ENCODE measurements around the gene ADGRB3. TPM values are rescaled to one million over a fixed set of nuclear protein-coding genes. Genes with fewer than 3 reads are reported as not detected.

ADGRB3 gene
- total and polyA plus RNA-seq, 7 donors, result 0.10 to 0.39 (median 0.21) TPM; not detected in 1

- no peaks in the 10 kb centered on the region for H3K4me1 ChIP-seq
- peak overlapping the region; percentile 40 for H3K4me3 ChIP-seq
- intact Hi-C loops (cut with DNase I), result loop anchor here in 1 of 2 donors (2.0 to 5.0 kb wide), 2 partner anchors 139 to 317 kb away; no protein-coding TSS in a partner anchor
- no peaks in the 10 kb centered on the region for H3K9me3 ChIP-seq
- no peak overlapping the region for H3K27ac ChIP-seq
- peaks cover 0 to 22% (median 0%) of the 10 kb centered on the region in 3 donors for H3K27me3 ChIP-seq (ENCODE audit: insufficient read depth in 3 of 3, low read length in 2 of 3)
- H3K36me3 ChIP-seq (ENCODE audit: insufficient read depth in 1 of 2, low read depth in 1 of 2), result no peaks in the 10 kb centered on the region
- ATAC-seq, result no peak
- TF ChIP-seq CTCF (IDR thresholded peaks at IDR 0.05), result no peak
- no peak for DNase-seq
- WGBS, 3 donors, result 33 to 49% (median 43%) methylated on average over 13 of the region's 13 CpGs
Measured at GRCh38 chr6:68639826-68640490, 4.9 kb downstream of the ADGRB3 start.

- H3K36me3 ChIP-seq (ENCODE audit: insufficient read depth in 1 of 2, low read depth in 1 of 2), result no peaks in the 10 kb centered on the region
- no peak overlapping the region for H3K27ac ChIP-seq
- H3K4me3 ChIP-seq, result peak overlapping the region; percentile 40
- H3K27me3 ChIP-seq (ENCODE audit: insufficient read depth in 3 of 3, low read length in 2 of 3), result peaks cover 0 to 21% (median 0%) of the 10 kb centered on the region in 3 donors
- DNase-seq, result no peak
- WGBS, 3 donors, result 13 to 16% (median 16%) methylated on average over 3 of the region's 3 CpGs
- no peak for TF ChIP-seq CTCF (IDR thresholded peaks at IDR 0.05)
- intact Hi-C loops (cut with DNase I), result no loop called here
- no peak for ATAC-seq
- no peaks in the 10 kb centered on the region for H3K4me1 ChIP-seq
- H3K9me3 ChIP-seq, result no peaks in the 10 kb centered on the region
Measured at GRCh38 chr6:68640491-68640835, 5.4 kb downstream of the ADGRB3 start.

- WGBS, 3 donors, result 74 to 80% (median 75%) methylated on average over 2 of the region's 2 CpGs
- no peaks in the 10 kb centered on the region for H3K9me3 ChIP-seq
- TF ChIP-seq CTCF (IDR thresholded peaks at IDR 0.05), result no peak
- H3K27ac ChIP-seq, result no peak overlapping the region
- no peaks in the 10 kb centered on the region for H3K36me3 ChIP-seq (ENCODE audit: insufficient read depth in 1 of 2, low read depth in 1 of 2)
- H3K4me3 ChIP-seq, result no peak overlapping the region
- DNase-seq (no peak), ATAC-seq (no peak)
- intact Hi-C loops (cut with DNase I), result no loop called here
- peaks cover 0 to 14% (median 0%) of the 10 kb centered on the region in 3 donors for H3K27me3 ChIP-seq (ENCODE audit: insufficient read depth in 3 of 3, low read length in 2 of 3)
- no peaks in the 10 kb centered on the region for H3K4me1 ChIP-seq
Measured at GRCh38 chr6:68641172-68641571, 6.1 kb downstream of the ADGRB3 start.

- no peak for TF ChIP-seq CTCF (IDR thresholded peaks at IDR 0.05)
- ATAC-seq (no peak), DNase-seq (no peak)
- H3K4me1 ChIP-seq, result no peaks in the 10 kb centered on the region
- no peak overlapping the region for H3K4me3 ChIP-seq
- H3K27ac ChIP-seq, result no peak overlapping the region
- H3K9me3 ChIP-seq, result no peaks in the 10 kb centered on the region
- peaks cover 0 to 6% (median 0%) of the 10 kb centered on the region in 3 donors for H3K27me3 ChIP-seq (ENCODE audit: insufficient read depth in 3 of 3, low read length in 2 of 3)
- H3K36me3 ChIP-seq (ENCODE audit: insufficient read depth in 1 of 2, low read depth in 1 of 2), result no peaks in the 10 kb centered on the region
- intact Hi-C loops (cut with DNase I), result no loop called here
Measured at GRCh38 chr6:68642081-68642480, 7.0 kb downstream of the ADGRB3 start.

GRCh38 chr6:68642977-68643376 is 7.9 kb downstream of the ADGRB3 start:
- no peaks in the 10 kb centered on the region for H3K4me1 ChIP-seq
- TF ChIP-seq CTCF (IDR thresholded peaks at IDR 0.05), result no peak
- intact Hi-C loops (cut with DNase I), result no loop called here
- 94 to 96% (median 94%) methylated on average over 1 of the region's 1 CpG for WGBS, 3 donors
- no peak overlapping the region for H3K4me3 ChIP-seq
- no peaks in the 10 kb centered on the region for H3K9me3 ChIP-seq
- no peak for DNase-seq
- H3K27ac ChIP-seq, result no peak overlapping the region
- no peaks in the 10 kb centered on the region for H3K36me3 ChIP-seq (ENCODE audit: insufficient read depth in 1 of 2, low read depth in 1 of 2)
- no peaks in the 10 kb centered on the region for H3K27me3 ChIP-seq (ENCODE audit: insufficient read depth in 3 of 3, low read length in 2 of 3)
- ATAC-seq, result no peak

Data from psoas muscle (tissue), 8 donors.